GM18868 (cell line): Measurements from ENCODE around the gene TAS2R60.
"Not testable (repeated sequence)": the region's sequence is repeated elsewhere in the genome, so short reads cannot be mapped to it uniquely, and the experiment has no call there.

Experiments
- ATAC-seq: cut with Tn5 transposase; IDR thresholded peaks from one replicate; pipeline ENCODE4 v1.9.1; 2021; ENCODE audit warnings: mild to moderate bottlenecking, moderate library complexity; ENCODE audit not compliant: unreplicated experiment

Gene TAS2R60

DNA sequence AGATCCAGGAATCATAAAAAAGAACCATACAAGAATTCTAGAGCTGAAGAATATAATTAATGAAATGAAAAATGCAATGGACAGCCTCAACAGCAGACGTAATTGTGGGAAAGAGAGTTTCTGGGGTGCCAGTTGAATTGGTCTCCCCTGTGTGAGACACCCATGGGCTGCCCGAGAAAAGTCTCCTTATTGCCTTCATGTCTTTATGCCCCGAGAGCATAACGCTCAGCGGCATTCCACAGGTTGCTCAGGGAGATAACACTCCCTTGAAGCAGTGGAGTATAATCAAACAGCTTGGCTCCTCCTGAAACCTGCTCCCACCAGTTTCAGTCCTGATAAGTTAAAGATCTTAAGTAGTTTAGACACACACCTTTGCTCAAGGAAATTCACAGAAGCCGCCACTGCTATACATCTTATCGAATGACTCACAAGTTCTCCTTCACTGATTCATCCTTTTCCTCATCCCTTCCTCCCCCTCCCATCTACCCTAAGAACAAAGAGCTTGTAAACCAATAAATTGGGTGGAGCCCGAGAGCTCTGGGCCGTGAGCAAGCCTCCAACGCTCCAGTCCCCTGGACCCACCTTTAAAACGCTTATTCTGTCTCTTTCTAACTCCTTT is 28.9 kb downstream of the TAS2R60 start:
- ATAC-seq: not testable (repeated sequence)

DNA sequence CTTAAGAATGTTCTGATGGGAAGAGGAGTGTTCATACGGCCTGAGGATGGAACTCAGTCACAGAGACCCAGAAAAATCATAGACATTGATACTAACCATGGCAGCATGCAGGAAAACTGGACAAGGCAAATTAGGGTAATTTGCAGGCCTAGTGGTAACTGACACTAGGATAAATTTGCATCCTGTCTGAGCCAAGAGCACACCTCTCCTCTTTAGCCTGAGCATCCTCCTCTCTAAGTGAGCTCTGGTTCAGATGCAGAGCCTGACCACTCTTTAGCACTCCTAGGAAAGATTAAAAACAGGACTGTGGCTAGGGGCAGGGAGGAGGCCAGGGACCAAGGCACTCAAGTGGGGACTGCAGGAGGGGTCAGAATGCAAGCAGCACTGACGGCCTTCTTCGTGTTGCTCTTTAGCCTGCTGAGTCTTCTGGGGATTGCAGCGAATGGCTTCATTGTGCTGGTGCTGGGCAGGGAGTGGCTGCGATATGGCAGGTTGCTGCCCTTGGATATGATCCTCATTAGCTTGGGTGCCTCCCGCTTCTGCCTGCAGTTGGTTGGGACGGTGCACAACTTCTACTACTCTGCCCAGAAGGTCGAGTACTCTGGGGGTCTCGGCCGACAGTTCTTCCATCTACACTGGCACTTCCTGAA is 34.4 kb downstream of the TAS2R60 start, which contains the start of gene TAS2R41:
TSS of gene TAS2R41 (plus strand) at position 373 of the 650 bp plus-strand sequence. CDS start at position 373, 0 bp downstream.
- ATAC-seq: no peak

DNA sequence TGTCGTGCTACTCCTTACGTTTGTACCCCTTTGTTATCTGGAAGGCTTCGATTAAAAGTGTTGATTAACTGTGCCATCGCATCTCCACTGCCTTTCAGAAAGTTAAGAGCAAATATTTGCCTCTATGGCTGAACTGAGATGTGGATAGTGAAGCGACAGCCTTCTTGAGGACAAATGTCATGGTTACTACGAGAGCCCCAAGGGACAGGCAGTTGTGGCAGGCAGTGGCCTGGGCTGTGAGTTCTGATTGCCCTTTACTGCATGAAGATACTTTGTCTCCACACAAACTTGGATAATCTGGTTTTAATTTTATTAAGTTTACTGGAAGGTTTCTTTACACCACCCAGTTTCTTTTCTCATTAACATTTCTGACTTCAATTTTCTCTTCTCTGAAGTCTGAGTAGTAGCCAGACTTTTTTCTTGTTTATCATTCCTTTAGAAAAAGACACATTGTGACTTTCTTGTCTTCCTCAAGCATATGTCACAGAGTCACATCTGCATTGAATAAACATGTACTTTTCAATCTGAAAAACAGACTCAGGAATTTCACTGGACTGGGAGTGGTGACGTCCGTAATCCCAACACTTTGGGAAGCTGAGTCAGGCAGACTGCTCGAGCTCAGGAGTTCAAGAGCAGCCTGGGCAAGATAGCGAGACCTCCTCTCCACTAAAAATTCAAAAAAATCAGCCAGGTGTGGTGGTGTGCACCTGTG is 36.0 kb downstream of the TAS2R60 start:
- ATAC-seq: no peak

DNA sequence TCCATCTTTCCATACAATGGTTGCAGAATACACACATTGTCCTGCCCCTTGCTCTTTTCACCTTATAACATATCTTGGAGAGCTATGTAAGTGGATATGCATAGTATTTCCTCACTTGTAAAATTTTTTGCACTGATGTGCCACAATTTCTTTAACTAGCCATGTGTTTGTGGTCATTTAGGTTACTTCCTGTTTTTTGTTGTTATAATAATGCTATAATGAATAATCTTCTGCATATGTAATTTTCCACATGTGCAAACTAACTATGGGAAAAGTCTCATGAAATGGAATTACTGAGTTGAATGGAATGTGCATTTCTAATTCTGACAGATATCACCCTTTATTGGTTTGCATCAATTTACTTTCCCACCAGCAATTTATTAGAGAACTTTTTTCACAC is 37.2 kb downstream of the TAS2R60 start:
- ATAC-seq: no peak

DNA sequence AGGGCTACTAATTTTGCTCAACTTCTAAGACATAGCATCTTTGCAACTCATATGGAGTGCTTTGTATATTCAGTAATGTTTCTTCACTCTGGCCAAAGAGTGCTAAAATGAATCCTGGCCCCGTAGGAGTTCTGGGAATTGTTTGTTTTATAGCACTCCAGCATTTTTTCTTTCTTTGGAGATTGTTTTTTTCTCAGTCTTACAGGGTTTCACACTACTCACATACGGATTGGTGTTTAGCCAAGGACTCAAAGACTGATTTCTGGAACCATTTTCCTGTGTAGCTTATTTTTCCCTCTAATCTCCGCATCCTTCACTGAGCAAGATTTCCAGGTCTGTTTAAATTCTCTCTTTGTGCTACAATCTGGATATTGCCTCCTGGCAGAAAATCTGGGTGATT is 40.9 kb downstream of the TAS2R60 start:
- ATAC-seq: no peak

DNA sequence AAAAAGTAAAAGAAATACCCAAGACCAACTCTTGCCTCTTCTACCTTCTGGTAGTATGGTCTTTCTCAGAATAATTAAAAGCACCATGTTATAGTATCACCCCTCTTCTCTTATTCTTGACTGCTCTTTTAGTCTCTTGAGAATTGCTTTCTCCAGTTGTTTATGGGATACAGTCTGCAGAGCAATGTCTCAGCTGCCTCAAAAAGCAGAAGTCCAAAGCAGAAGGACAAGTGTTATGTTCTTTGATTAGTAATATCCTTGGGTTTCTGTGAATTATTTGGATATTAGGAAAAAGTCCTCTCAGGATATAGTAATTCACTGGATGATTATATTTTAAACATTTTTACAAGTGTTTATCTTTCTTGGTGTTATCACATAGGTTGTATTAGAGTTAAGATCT is 41.8 kb downstream of the TAS2R60 start:
- no peak for ATAC-seq

DNA sequence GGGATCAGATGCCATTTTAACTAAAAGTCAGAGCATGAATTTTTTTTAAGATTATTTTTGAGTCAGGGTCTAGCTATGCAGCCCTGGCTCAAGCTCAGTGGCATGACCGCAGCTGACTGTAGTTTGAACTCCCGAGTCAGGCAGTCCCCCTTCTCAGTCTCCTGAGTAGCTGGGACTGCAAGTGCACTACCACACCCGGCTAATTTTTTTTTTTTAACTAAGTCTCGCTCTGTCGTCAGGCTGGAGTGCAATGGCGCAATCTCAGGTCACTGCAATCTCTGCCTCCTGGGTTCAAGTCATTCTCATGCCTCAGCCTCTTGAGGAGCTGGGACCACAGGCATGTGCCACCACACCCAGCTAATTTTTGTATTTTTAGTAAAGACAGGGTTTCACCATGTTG is 42.2 kb downstream of the TAS2R60 start:
- no peak for ATAC-seq

DNA sequence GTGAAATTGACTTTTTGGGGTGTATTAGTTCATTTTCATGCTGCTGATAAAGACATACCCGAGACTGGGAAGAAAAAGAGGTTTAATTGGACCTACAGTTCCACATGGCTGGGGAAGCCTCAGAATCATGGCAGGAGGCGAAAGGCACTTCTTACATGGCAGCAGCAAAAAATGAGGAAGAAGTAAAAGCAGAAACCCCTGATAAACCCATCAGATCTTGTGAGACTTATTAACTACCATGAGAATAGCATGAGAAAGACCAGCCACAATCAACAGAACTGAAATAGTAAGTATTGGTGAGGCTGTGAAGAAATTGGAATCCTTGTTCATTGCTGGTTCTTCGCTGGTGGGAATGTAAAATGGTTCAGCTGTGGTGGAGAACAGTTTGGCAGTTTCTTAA is 43.0 kb downstream of the TAS2R60 start:
- not testable (repeated sequence) for ATAC-seq

DNA sequence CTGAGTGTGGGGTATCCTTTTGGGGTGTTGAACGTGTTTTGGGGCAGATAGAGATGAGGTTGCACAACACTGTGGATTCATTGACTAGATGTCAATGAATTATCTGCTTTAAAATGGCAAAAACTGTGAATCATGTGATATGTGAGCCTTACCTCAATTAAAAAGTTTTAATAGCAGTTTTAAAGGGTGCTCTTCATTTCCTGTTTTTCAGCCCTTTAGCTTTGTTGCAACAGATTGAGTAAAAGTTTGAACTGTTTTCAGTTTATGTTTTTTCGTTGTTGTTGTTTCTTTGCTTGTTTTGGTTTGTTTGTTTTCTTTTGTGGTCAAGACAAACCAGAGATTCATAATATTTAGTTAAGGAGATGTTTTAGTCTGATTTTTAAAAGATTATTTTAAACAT is 43.8 kb downstream of the TAS2R60 start:
- ATAC-seq: no peak

DNA sequence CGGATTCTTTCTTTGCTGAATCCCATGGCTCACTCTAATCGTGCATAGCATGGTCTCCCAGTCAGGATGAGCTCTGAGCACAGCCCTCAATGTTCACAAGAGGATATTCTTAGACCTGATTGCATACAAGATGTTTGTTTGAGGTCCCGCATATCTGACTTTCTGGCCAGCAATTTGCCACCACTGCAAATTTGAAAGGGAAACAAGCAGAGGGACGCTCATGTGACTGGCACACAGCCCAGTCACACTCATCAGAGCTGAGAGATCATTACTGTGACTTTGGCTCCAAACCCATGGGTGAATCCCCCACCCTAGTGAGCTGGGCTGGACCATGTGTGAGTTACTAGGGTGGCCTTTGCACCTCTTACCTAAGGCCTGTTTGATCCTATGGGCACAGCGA is 44.3 kb downstream of the TAS2R60 start:
- peak; percentile 74 for ATAC-seq

DNA sequence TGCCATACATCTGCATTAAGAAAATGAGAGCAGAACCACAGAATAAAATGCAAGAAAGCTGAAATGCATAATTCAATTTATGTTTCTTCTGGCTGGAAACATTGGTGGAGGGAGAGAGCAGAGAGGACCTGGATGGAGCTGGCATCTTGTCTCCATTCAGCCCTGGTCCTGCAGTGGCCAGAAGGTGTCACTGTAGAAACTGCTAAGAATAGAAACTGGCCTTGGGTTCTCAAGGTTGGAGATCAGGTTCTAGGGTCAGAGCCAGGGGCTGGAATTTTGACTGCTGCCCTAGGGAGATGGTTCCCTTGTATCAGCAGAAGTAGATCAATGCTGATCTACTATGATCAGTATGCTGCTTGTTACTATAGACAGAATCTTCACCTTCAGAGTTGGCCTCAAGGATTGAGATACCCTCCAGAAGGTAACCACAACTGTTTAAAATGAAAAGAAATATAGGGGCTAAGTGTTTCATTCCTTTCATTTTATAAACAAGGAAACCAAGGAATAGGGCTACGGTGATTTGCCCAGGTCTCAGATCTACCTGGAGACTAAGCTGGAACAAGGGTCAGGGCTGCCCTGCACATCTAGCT is 47.6 kb downstream of the TAS2R60 start:
- ATAC-seq: no peak

DNA sequence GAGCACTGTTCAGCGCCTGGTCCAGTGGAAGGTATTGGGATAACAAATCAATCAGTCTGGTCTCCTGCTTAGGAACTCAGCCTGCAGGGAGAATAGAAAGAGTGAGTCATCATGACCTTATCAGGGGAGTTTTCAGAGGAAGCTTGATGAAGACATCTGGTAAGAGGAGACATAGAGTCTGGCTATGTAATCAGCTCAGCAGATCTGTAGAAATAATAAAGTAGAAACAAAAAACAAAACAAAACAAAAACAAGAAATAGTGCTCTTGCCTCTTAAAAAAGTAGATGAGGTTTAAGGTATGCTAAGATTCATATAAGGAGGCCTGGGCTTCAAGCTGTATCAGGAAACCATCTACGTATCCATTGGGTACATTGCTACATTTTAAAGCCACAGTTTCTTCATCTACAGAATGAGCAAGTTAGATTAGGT is 48.8 kb downstream of the TAS2R60 start:
- peak; percentile 51 for ATAC-seq

DNA sequence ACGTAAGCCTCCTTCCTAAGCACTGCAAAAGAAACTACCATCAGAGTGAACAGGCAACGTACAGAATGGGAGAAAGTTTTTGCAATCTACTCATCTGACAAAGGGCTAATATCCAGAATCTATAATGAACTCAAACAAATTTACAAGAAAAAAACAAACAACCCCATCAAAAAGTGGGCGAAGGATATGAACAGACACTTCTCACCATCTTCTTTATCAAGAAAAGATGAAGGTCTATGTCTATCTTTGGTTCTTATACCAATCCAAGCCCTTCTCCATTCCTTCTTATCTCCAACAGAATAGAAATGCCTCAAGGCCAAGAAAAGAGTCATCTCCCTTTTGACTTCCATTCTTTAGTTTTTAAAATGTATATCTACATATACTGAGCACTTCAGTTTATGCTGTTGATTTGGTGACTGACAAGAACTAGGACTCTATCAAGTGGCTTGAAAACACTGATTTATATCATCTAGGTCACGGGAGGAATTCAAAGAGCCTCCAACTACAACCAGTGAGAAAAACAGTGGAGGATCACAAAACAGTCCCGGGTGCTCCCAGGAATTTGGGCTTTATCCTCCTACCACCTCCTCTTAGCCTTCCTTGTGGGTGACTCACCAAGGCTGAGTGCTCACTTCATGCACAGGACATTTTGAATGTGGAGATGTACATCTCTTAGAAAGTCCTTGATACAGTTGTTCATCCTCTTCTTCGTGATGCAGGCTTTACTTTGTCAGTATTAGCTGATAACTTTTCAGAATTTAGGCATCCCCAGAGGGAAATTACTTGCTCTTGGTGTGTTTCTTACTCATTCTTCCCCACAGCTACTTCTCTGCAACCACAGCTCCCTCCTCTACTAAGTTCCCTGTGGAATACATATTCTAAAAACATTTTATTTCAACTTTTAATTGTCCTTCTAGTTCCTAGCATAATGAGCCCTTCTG is 49.8 kb downstream of the TAS2R60 start:
- no peak for ATAC-seq

DNA sequence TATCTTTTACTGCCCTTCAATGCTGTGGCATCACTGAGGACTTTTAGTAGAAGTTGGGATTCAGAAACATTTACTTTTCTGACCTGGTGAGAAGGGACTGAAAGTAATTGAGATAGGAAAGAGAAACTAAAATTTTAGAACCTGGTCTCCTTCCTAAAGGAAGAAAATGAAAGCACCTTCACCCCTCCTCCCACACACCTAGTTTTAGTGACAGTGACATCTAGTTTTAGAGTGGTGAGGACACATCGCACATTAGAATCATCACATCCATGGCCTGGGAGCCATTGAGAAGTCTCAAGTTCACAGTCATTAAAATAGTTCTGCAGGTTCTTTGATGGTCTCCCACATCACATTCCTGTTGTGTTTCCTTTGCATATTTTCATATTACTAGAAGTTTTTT is 50.5 kb downstream of the TAS2R60 start:
- ATAC-seq: no peak
